SKM-1 treated with dmso at 0.1 percent for 144 hours (cell line): ENCODE data around the gene IFIT1B.
A peak's percentile ranks its signal among the peaks of the same experiment; 100 is the strongest.
"Not testable (repeated sequence)": the region's sequence is repeated elsewhere in the genome, so short reads cannot be mapped to it uniquely, and the experiment has no call there.

Source experiments
- DNase-seq: peaks from one replicate; lab custom pipeline; 2025; ENCODE audit not compliant: unreplicated experiment; lab: John Stamatoyannopoulos, UW

IFIT1B gene

GRCh38 chr10:89379103-89379502 lies 1.2 kb downstream of the IFIT1B start:
- DNase-seq, result no peak

- DNase-seq, result no peak
Observed at GRCh38 chr10:89382757-89383156, 4.9 kb downstream of the IFIT1B start.

GRCh38 chr10:89384474-89385340 lies 6.9 kb downstream of the IFIT1B start:
- peak; percentile 78 for DNase-seq

- no peak for DNase-seq
Observed at GRCh38 chr10:89388806-89389205, 10.9 kb downstream of the IFIT1B start.

- no peak for DNase-seq
Observed at GRCh38 chr10:89389254-89389653, 11.4 kb downstream of the IFIT1B start.

GRCh38 chr10:89390476-89391225 lies 12.8 kb downstream of the IFIT1B start:
- DNase-seq, result no peak

- not testable (repeated sequence) for DNase-seq
Observed at GRCh38 chr10:89391226-89391576, 13.3 kb downstream of the IFIT1B start.

GRCh38 chr10:89391907-89392756 lies 14.3 kb downstream of the IFIT1B start, which contains the start of gene IFIT1:
TSS of gene IFIT1 (plus strand) at chr10:89392623. CDS start at chr10:89392713, 90 bp downstream.
- peak; percentile 24 for DNase-seq

GRCh38 chr10:89392974-89393373 lies 15.1 kb downstream of the IFIT1B start:
- peak; percentile 74 for DNase-seq

GRCh38 chr10:89393898-89394297 lies 16.0 kb downstream of the IFIT1B start:
- no peak for DNase-seq

GRCh38 chr10:89395141-89395540 lies 17.3 kb downstream of the IFIT1B start:
- no peak for DNase-seq

- no peak for DNase-seq
Observed at GRCh38 chr10:89398003-89398749, 20.3 kb downstream of the IFIT1B start.

- DNase-seq, result no peak
Observed at GRCh38 chr10:89399956-89400355, 22.1 kb downstream of the IFIT1B start.

GRCh38 chr10:89403043-89403442 lies 25.2 kb downstream of the IFIT1B start:
- no peak for DNase-seq

- DNase-seq, result no peak
Observed at GRCh38 chr10:89404104-89405047, 26.5 kb downstream of the IFIT1B start.

GRCh38 chr10:89406178-89406577 lies 28.3 kb downstream of the IFIT1B start:
- DNase-seq, result not testable (repeated sequence)

- DNase-seq, result not testable (repeated sequence)
Observed at GRCh38 chr10:89407792-89408191, 29.9 kb downstream of the IFIT1B start.

GRCh38 chr10:89409282-89409681 lies 31.4 kb downstream of the IFIT1B start:
- DNase-seq, result not testable (repeated sequence)

GRCh38 chr10:89410551-89410950 lies 32.7 kb downstream of the IFIT1B start:
- not testable (repeated sequence) for DNase-seq
